Bronchial epithelial cell (primary cell): ENCODE measurements around the gene CHRM4. TPM values are rescaled to one million over a fixed set of nuclear protein-coding genes. Genes with fewer than 3 reads are reported as not detected.

Experiments used
- DNase-seq: peaks from one replicate; pipeline ENCODE4 v3.0.0-alpha.2; 2010; ENCODE audit warnings: low read depth
- FAIRE-seq: peaks from 2 replicates; lab custom pipeline; 2011; peaks lifted over from hg19 to GRCh38; lab: Jason Lieb, UNC
- H3K27me3 ChIP-seq: 2 replicates; pipeline ENCODE4 v1.5.1; 2011; ENCODE audit warnings: low read length; ENCODE audit not compliant: control insufficient read depth, insufficient read depth
- H3K36me3 ChIP-seq: 2 replicates; pipeline ENCODE4 v1.5.1; 2011; ENCODE audit warnings: low read length; ENCODE audit not compliant: control insufficient read depth, insufficient read depth
- H3K4me3 ChIP-seq: 2 replicates; pipeline ENCODE4 v1.5.1; 2011; ENCODE audit warnings: mild to moderate bottlenecking, low read depth, low read length, control low read depth
- total RNA-seq: library from RNA; depleted of rRNA; stranded (reverse); fragments of >200 nt; gene quantifications from 2 replicates; pipeline ENCODE4 v1.2.1, GENCODE V29; 2014
- TF ChIP-seq, protein P1 (sequence below): IDR thresholded peaks from 2 replicates; pipeline ENCODE4 v1.5.1; 2011; ENCODE audit warnings: mild to moderate bottlenecking, moderate library complexity, low read length, control low read depth, inconsistent platforms; ENCODE audit not compliant: insufficient read depth, severe bottlenecking

Gene CHRM4
- total RNA-seq, 1 donor from 2014 or later: not detected

DNA sequence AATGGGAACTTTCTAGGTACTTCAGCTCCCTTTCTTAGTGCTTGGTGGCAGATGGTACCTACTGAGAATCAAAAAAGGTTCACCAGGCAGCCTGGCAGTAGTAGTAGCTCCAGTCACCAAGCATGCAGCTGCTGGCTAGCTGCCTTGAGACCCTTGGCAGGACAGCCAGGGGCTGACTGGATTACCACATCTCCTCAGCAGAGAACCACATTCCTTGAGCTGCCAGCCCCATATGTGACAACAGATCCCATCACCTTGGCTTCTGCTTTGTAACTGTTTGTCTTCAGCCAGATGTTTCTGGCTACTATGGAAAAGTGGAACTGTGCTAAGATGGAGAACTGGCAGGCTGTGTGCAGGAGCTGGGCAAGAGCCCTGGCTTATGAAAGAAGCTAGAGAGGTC lies 39.6 kb upstream of the CHRM4 start:
- DNase-seq (no peak), FAIRE-seq (no peak)
- peaks cover 10% of the 10 kb centered on the region for H3K36me3 ChIP-seq
- no peaks in the 10 kb centered on the region for H3K27me3 ChIP-seq
- H3K4me3 ChIP-seq: no peak overlapping the region
- TF ChIP-seq, protein P1, sequence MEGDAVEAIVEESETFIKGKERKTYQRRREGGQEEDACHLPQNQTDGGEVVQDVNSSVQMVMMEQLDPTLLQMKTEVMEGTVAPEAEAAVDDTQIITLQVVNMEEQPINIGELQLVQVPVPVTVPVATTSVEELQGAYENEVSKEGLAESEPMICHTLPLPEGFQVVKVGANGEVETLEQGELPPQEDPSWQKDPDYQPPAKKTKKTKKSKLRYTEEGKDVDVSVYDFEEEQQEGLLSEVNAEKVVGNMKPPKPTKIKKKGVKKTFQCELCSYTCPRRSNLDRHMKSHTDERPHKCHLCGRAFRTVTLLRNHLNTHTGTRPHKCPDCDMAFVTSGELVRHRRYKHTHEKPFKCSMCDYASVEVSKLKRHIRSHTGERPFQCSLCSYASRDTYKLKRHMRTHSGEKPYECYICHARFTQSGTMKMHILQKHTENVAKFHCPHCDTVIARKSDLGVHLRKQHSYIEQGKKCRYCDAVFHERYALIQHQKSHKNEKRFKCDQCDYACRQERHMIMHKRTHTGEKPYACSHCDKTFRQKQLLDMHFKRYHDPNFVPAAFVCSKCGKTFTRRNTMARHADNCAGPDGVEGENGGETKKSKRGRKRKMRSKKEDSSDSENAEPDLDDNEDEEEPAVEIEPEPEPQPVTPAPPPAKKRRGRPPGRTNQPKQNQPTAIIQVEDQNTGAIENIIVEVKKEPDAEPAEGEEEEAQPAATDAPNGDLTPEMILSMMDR: no peak

GRCh38 chr11:46429717-46430116 lies 38.1 kb upstream of the CHRM4 start:
- FAIRE-seq (no peak), DNase-seq (no peak)
- Histone ChIP-seq H3K4me3 (no peak overlapping the region), H3K27me3 (no peaks in the 10 kb centered on the region), H3K36me3 (peaks cover 9% of the 10 kb centered on the region)
- TF ChIP-seq, protein P1: no peak

DNA sequence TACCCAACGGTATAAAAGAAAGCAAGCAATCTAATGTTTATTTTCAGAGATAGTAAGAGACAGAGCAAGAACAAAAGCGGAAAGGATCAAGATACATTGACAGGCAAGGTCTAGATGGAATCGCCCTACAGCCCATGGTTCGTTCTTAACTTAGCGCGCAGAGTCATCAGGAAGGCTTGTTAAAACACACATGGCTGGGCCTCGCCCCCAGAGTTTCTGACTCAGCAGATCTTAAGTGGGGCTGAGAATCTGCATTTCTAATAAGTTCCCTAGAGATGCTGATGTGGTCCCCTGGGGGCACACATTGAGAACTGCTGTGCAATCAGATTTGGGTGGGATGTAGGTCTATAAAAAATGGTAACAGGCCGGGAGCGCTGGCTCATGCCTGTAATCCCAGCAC lies 35.8 kb upstream of the CHRM4 start:
- Histone ChIP-seq H3K4me3 (no peak overlapping the region), H3K27me3 (no peaks in the 10 kb centered on the region), H3K36me3 (peaks cover 2% of the 10 kb centered on the region)
- no peak for DNase-seq
- no peak for FAIRE-seq
- TF ChIP-seq, protein P1: no peak

- no peaks in the 10 kb centered on the region for H3K27me3 ChIP-seq
- no peak for FAIRE-seq
- no peak for DNase-seq
- no peak overlapping the region for H3K4me3 ChIP-seq
- TF ChIP-seq, protein P1: no peak
- peaks cover 2% of the 10 kb centered on the region for H3K36me3 ChIP-seq
Measured at GRCh38 chr11:46426233-46426991, 34.8 kb upstream of the CHRM4 start.

- DNase-seq: no peak
- Histone ChIP-seq H3K27me3 (no peaks in the 10 kb centered on the region), H3K4me3 (no peak overlapping the region), H3K36me3 (no peaks in the 10 kb centered on the region)
- TF ChIP-seq, protein P1: no peak
- no peak for FAIRE-seq
Measured at GRCh38 chr11:46422588-46422987, 31.0 kb upstream of the CHRM4 start.
